ENCODE data around the gene SENP2.
"Not testable (repeated sequence)": the region's sequence is repeated elsewhere in the genome, so short reads cannot be mapped to it uniquely, and the experiment has no call there.

SENP2 gene

GRCh38 chr3:185585859-185586685 lies at the start of gene SENP2:
Gene SENP2, plus strand, starts transcription at chr3:185586295. Its CDS starts 119 bp downstream, at chr3:185586414.
- Histone ChIP-seq H3K27me3 (ENCODE audit: control insufficient read depth, insufficient read depth, low read length) (no peaks in the 10 kb centered on the region), H3K4me3 (ENCODE audit: low read length) (peak within 1 kb of the TSS; percentile 69), H3K27ac (ENCODE audit: low read length) (no peak within 1 kb of the TSS), H3K4me1 (ENCODE audit: control insufficient read depth, insufficient read depth, low read length) (no peaks in the 10 kb centered on the region; the same call in 1 of the 2 replicates), H3K36me3 (ENCODE audit: control insufficient read depth, insufficient read depth, low read length) (no peaks in the 10 kb centered on the region), H3K9me3 (ENCODE audit: control insufficient read depth, insufficient read depth, low read length) (no peaks in the 10 kb centered on the region)
- peak; percentile 98 for DNase-seq (ENCODE audit: low read depth, low spot score)
- WGBS (ENCODE audit: insufficient coverage, insufficient read length): no CpG with 5 or more reads among the region's 64 CpGs

- Histone ChIP-seq H3K36me3 (ENCODE audit: control insufficient read depth, insufficient read depth, low read length) (no peaks in the 10 kb centered on the region), H3K27ac (ENCODE audit: low read length) (no peak overlapping the region), H3K4me1 (ENCODE audit: control insufficient read depth, insufficient read depth, low read length) (no peaks in the 10 kb centered on the region), H3K27me3 (ENCODE audit: control insufficient read depth, insufficient read depth, low read length) (no peaks in the 10 kb centered on the region), H3K4me3 (ENCODE audit: low read length) (no peak overlapping the region), H3K9me3 (ENCODE audit: control insufficient read depth, insufficient read depth, low read length) (no peaks in the 10 kb centered on the region)
- WGBS (ENCODE audit: insufficient coverage, insufficient read length): no CpG with 5 or more reads among the region's 9 CpGs
- DNase-seq (ENCODE audit: low read depth, low spot score): no peak
These were observed 48.6 kb upstream of the SENP2 start for GRCh38 chr3:185537369-185537970.

GRCh38 chr3:185539934-185540333 lies 46.2 kb upstream of the SENP2 start:
- Histone ChIP-seq H3K27me3 (ENCODE audit: control insufficient read depth, insufficient read depth, low read length) (no peaks in the 10 kb centered on the region), H3K27ac (ENCODE audit: low read length) (no peak overlapping the region), H3K4me3 (ENCODE audit: low read length) (no peak overlapping the region), H3K36me3 (ENCODE audit: control insufficient read depth, insufficient read depth, low read length) (no peaks in the 10 kb centered on the region), H3K9me3 (ENCODE audit: control insufficient read depth, insufficient read depth, low read length) (no peaks in the 10 kb centered on the region), H3K4me1 (ENCODE audit: control insufficient read depth, insufficient read depth, low read length) (no peaks in the 10 kb centered on the region)
- no peak for DNase-seq (ENCODE audit: low read depth, low spot score)
- WGBS (ENCODE audit: insufficient coverage, insufficient read length): no CpG with 5 or more reads among the region's 2 CpGs

- H3K36me3 ChIP-seq (ENCODE audit: control insufficient read depth, insufficient read depth, low read length): no peaks in the 10 kb centered on the region
- no peak overlapping the region for H3K4me3 ChIP-seq (ENCODE audit: low read length)
- WGBS (ENCODE audit: insufficient coverage, insufficient read length): no CpG with 5 or more reads among the region's 7 CpGs
- H3K27ac ChIP-seq (ENCODE audit: low read length): no peak overlapping the region
- no peaks in the 10 kb centered on the region for H3K4me1 ChIP-seq (ENCODE audit: control insufficient read depth, insufficient read depth, low read length)
- no peak for DNase-seq (ENCODE audit: low read depth, low spot score)
- no peaks in the 10 kb centered on the region for H3K27me3 ChIP-seq (ENCODE audit: control insufficient read depth, insufficient read depth, low read length)
- no peaks in the 10 kb centered on the region for H3K9me3 ChIP-seq (ENCODE audit: control insufficient read depth, insufficient read depth, low read length)
These were observed 45.4 kb upstream of the SENP2 start for GRCh38 chr3:185540695-185541094.

GRCh38 chr3:185549122-185549521 lies 37.0 kb upstream of the SENP2 start:
- Histone ChIP-seq H3K4me1 (ENCODE audit: control insufficient read depth, insufficient read depth, low read length) (no peaks in the 10 kb centered on the region; the same call in 1 of the 2 replicates), H3K4me3 (ENCODE audit: low read length) (no peak overlapping the region), H3K36me3 (ENCODE audit: control insufficient read depth, insufficient read depth, low read length) (no peaks in the 10 kb centered on the region), H3K27ac (ENCODE audit: low read length) (no peak overlapping the region), H3K9me3 (ENCODE audit: control insufficient read depth, insufficient read depth, low read length) (no peaks in the 10 kb centered on the region), H3K27me3 (ENCODE audit: control insufficient read depth, insufficient read depth, low read length) (no peaks in the 10 kb centered on the region)
- no peak for DNase-seq (ENCODE audit: low read depth, low spot score)
- WGBS (ENCODE audit: insufficient coverage, insufficient read length): no CpG with 5 or more reads among the region's 3 CpGs

- DNase-seq (ENCODE audit: low read depth, low spot score): no peak
- no peaks in the 10 kb centered on the region; the same call in 1 of the 2 replicates for H3K4me1 ChIP-seq (ENCODE audit: control insufficient read depth, insufficient read depth, low read length)
These were observed 36.4 kb upstream of the SENP2 start for GRCh38 chr3:185549651-185550111.

GRCh38 chr3:185552358-185552877 lies 33.7 kb upstream of the SENP2 start, which contains the start of gene LIPH:
Gene LIPH, minus strand, starts transcription at chr3:185552588. Its CDS starts 117 bp downstream, at chr3:185552471.
- Histone ChIP-seq H3K27me3 (ENCODE audit: control insufficient read depth, insufficient read depth, low read length) (no peaks in the 10 kb centered on the region), H3K36me3 (ENCODE audit: control insufficient read depth, insufficient read depth, low read length) (no peaks in the 10 kb centered on the region), H3K4me1 (ENCODE audit: control insufficient read depth, insufficient read depth, low read length) (no peaks in the 10 kb centered on the region; the same call in 1 of the 2 replicates), H3K9me3 (ENCODE audit: control insufficient read depth, insufficient read depth, low read length) (no peaks in the 10 kb centered on the region), H3K4me3 (ENCODE audit: low read length) (no peak within 1 kb of the TSS), H3K27ac (ENCODE audit: low read length) (no peak within 1 kb of the TSS)
- WGBS (ENCODE audit: insufficient coverage, insufficient read length): no CpG with 5 or more reads among the region's 6 CpGs
- no peak for DNase-seq (ENCODE audit: low read depth, low spot score)

More at GRCh38 chr3:185549651-185550111, 36.4 kb upstream of the SENP2 start:
- H3K9me3 ChIP-seq (ENCODE audit: control insufficient read depth, insufficient read depth, low read length): no peaks in the 10 kb centered on the region
- no CpG with 5 or more reads among the region's 3 CpGs for WGBS (ENCODE audit: insufficient coverage, insufficient read length)
- H3K36me3 ChIP-seq (ENCODE audit: control insufficient read depth, insufficient read depth, low read length): no peaks in the 10 kb centered on the region
- H3K27me3 ChIP-seq (ENCODE audit: control insufficient read depth, insufficient read depth, low read length): no peaks in the 10 kb centered on the region
- H3K4me3 ChIP-seq (ENCODE audit: low read length): no peak overlapping the region
- no peak overlapping the region for H3K27ac ChIP-seq (ENCODE audit: low read length)

- WGBS (ENCODE audit: insufficient coverage, insufficient read length): no CpG with 5 or more reads among the region's 4 CpGs
- Histone ChIP-seq H3K4me1 (ENCODE audit: control insufficient read depth, insufficient read depth, low read length) (peaks cover 2% of the 10 kb centered on the region; the same call in 1 of the 2 replicates), H3K27me3 (ENCODE audit: control insufficient read depth, insufficient read depth, low read length) (no peaks in the 10 kb centered on the region), H3K27ac (ENCODE audit: low read length) (no peak overlapping the region), H3K36me3 (ENCODE audit: control insufficient read depth, insufficient read depth, low read length) (no peaks in the 10 kb centered on the region), H3K4me3 (ENCODE audit: low read length) (no peak overlapping the region), H3K9me3 (ENCODE audit: control insufficient read depth, insufficient read depth, low read length) (no peaks in the 10 kb centered on the region)
- no peak for DNase-seq (ENCODE audit: low read depth, low spot score)
These were observed 31.0 kb upstream of the SENP2 start for GRCh38 chr3:185555101-185555501.

GRCh38 chr3:185555860-185556347 lies 30.2 kb upstream of the SENP2 start:
- WGBS (ENCODE audit: insufficient coverage, insufficient read length): no CpG with 5 or more reads among the region's 1 CpG
- DNase-seq (ENCODE audit: low read depth, low spot score): no peak

GRCh38 chr3:185556640-185557039 lies 29.5 kb upstream of the SENP2 start:
- H3K27ac ChIP-seq (ENCODE audit: low read length); H3K27me3 ChIP-seq (ENCODE audit: control insufficient read depth, insufficient read depth, low read length); DNase-seq (ENCODE audit: low read depth, low spot score); H3K4me1 ChIP-seq (ENCODE audit: control insufficient read depth, insufficient read depth, low read length); H3K36me3 ChIP-seq (ENCODE audit: control insufficient read depth, insufficient read depth, low read length); H3K4me3 ChIP-seq (ENCODE audit: low read length); H3K9me3 ChIP-seq (ENCODE audit: control insufficient read depth, insufficient read depth, low read length): not testable (repeated sequence)
- no CpG with 5 or more reads among the region's 6 CpGs for WGBS (ENCODE audit: insufficient coverage, insufficient read length)

More at GRCh38 chr3:185555860-185556347, 30.2 kb upstream of the SENP2 start:
- no peaks in the 10 kb centered on the region for H3K36me3 ChIP-seq (ENCODE audit: control insufficient read depth, insufficient read depth, low read length)
- no peak overlapping the region for H3K4me3 ChIP-seq (ENCODE audit: low read length)
- no peaks in the 10 kb centered on the region for H3K27me3 ChIP-seq (ENCODE audit: control insufficient read depth, insufficient read depth, low read length)
- H3K4me1 ChIP-seq (ENCODE audit: control insufficient read depth, insufficient read depth, low read length): peaks cover 2% of the 10 kb centered on the region
- no peak overlapping the region for H3K27ac ChIP-seq (ENCODE audit: low read length)
- H3K9me3 ChIP-seq (ENCODE audit: control insufficient read depth, insufficient read depth, low read length): no peaks in the 10 kb centered on the region
